H1 (cell line): Measurements from ENCODE around the gene NCLN. TPM values are rescaled to one million over a fixed set of nuclear protein-coding genes. Genes with fewer than 3 reads are reported as not detected.

Experiments
- CTCF ChIA-PET: fragments of 300-600 bp; sonication (Branson Sonifier 250); formaldehyde crosslinking; loops from one replicate; lab custom pipeline; 2021; ENCODE audit not compliant: partially characterized antibody; lab: Charles Lee
- POLR2A ChIA-PET: fragments of 300-600 bp; sonication (Branson Sonifier 250); formaldehyde crosslinking; loops from one replicate; lab custom pipeline; 2021; ENCODE audit warnings: inconsistent platforms; ENCODE audit not compliant: partially characterized antibody; lab: Charles Lee
- DNase-seq, 2 experiments: peaks; one replicate each; pipeline versions ENCODE4 v3.0.0 to v3.0.0-alpha.2; 2010 to 2022; ENCODE audit warnings: low spot score in 2 of 2, low read depth in 1 of 2, mixed read lengths in 1 of 2
- FAIRE-seq: peaks from 2 replicates; lab custom pipeline; 2011; peaks lifted over from hg19 to GRCh38; lab: Jason Lieb, UNC
- H2AFZ ChIP-seq: 2 replicates; pipeline ENCODE4 v1.8.1; 2012; ENCODE audit warnings: low read length, inconsistent platforms
- H2AK5ac ChIP-seq: 2 replicates; pipeline ENCODE4 v1.6.1; 2013; ENCODE audit warnings: low read depth, low read length
- H2BK120ac ChIP-seq: replicated peaks from 2 replicates; pipeline ENCODE3; 2013; ENCODE audit warnings: low read depth, low read length, inconsistent platforms
- H2BK12ac ChIP-seq: 2 replicates; pipeline ENCODE4 v1.6.1; 2013; ENCODE audit warnings: low read depth, low read length
- H2BK15ac ChIP-seq: 2 replicates; pipeline ENCODE4 v1.6.1; 2013; ENCODE audit warnings: low read length
- H2BK20ac ChIP-seq: 2 replicates; pipeline ENCODE4 v1.6.1; 2013; ENCODE audit warnings: low read length
- H2BK5ac ChIP-seq: 2 replicates; pipeline ENCODE4 v1.6.1; 2013; ENCODE audit warnings: low read depth, low read length
- H3K14ac ChIP-seq: 2 replicates; pipeline ENCODE4 v1.6.1; 2013; ENCODE audit warnings: inconsistent platforms; ENCODE audit not compliant: insufficient read length
- H3K18ac ChIP-seq: 2 replicates; pipeline ENCODE4 v1.6.1; 2013; ENCODE audit warnings: low read length; ENCODE audit errors: extremely low read depth
- H3K23ac ChIP-seq: 2 replicates; pipeline ENCODE4 v1.6.1; 2013; ENCODE audit warnings: inconsistent platforms; ENCODE audit not compliant: insufficient read length
- H3K23me2 ChIP-seq: 2 replicates; pipeline ENCODE4 v1.6.1; 2013; ENCODE audit warnings: low read depth, low read length
- H3K27ac ChIP-seq: 2 replicates; pipeline ENCODE4 v1.6.1; 2011; ENCODE audit warnings: low read depth, low read length, inconsistent platforms
- H3K27me3 ChIP-seq, 4 experiments: replicated peaks in 1 of 4; 1 replicate in 1 of 4; 2 replicates in 3 of 4; pipeline versions ENCODE4 v1.6.1 to v1.8.1; 2011 to 2013; ENCODE audit warnings: low read length in 3 of 4, mild to moderate bottlenecking in 3 of 4, inconsistent platforms in 2 of 4, mixed read lengths in 2 of 4, moderate library complexity in 1 of 4; ENCODE audit not compliant: control insufficient read depth in 3 of 4, insufficient read depth in 3 of 4; ENCODE audit errors: extremely low read depth in 1 of 4
- H3K36me3 ChIP-seq, 4 experiments: 2 replicates each; pipeline versions ENCODE4 v1.6.1 to v1.8.1; 2011 to 2013; ENCODE audit warnings: mild to moderate bottlenecking in 4 of 4, low read length in 3 of 4, moderate library complexity in 2 of 4, control low read depth in 1 of 4, inconsistent platforms in 1 of 4; ENCODE audit not compliant: insufficient read depth in 4 of 4, control insufficient read depth in 2 of 4
- H3K4ac ChIP-seq: replicated peaks from 2 replicates; pipeline ENCODE3; 2013; ENCODE audit warnings: low read length, low read depth, mixed read lengths, inconsistent platforms; ENCODE audit not compliant: insufficient read length
- H3K4me1 ChIP-seq, 4 experiments: replicated peaks in 1 of 4; 1 replicate in 1 of 4; 2 replicates in 3 of 4; pipeline versions ENCODE4 v1.6.1 to v1.8.1; 2011 to 2013; ENCODE audit warnings: low read length in 3 of 4, inconsistent platforms in 2 of 4, mixed read lengths in 1 of 4; ENCODE audit not compliant: insufficient read depth in 4 of 4, control insufficient read depth in 3 of 4
- H3K4me2 ChIP-seq, 2 experiments: 2 replicates each; pipeline versions ENCODE4 v1.6.1 to v1.8.1; 2011 to 2013; ENCODE audit warnings: low read depth in 2 of 2, low read length in 2 of 2, control low read depth in 1 of 2, inconsistent platforms in 1 of 2, mild to moderate bottlenecking in 1 of 2; ENCODE audit not compliant: insufficient read depth in 1 of 2
- H3K4me3 ChIP-seq, 4 experiments: fragments of 200-600, 300-600 bp in 1 of 4; sonication (generic), shearing (Covaris generic), sonication (Bioruptor Twin) in 1 of 4; 2 replicates each; pipeline versions ENCODE4 v1.5.1 to v1.8.1; 2011 to 2016; ENCODE audit warnings: low read length in 4 of 4, low read depth in 3 of 4, control low read depth in 2 of 4, inconsistent platforms in 2 of 4, mild to moderate bottlenecking in 2 of 4, mixed read lengths in 1 of 4, moderate library complexity in 1 of 4; ENCODE audit not compliant: insufficient read depth in 2 of 4; ENCODE audit errors: extremely low read depth in 1 of 4
- H3K56ac ChIP-seq: replicated peaks from 2 replicates; pipeline ENCODE3; 2013; ENCODE audit warnings: low read depth, mild to moderate bottlenecking, mixed read lengths, low read length, inconsistent platforms; ENCODE audit not compliant: insufficient read length
- H3K79me1 ChIP-seq: 2 replicates; pipeline ENCODE4 v1.6.1; 2013; ENCODE audit warnings: low read depth, low read length, control low read depth
- H3K79me2 ChIP-seq, 2 experiments: 2 replicates each; pipeline versions ENCODE4 v1.6.1 to v1.8.1; 2012 to 2013; ENCODE audit warnings: low read length in 2 of 2, mild to moderate bottlenecking in 2 of 2, inconsistent platforms in 1 of 2; ENCODE audit not compliant: insufficient read depth in 2 of 2, control insufficient read depth in 1 of 2
- H3K9ac ChIP-seq, 4 experiments: replicated peaks in 1 of 4; 1 replicate in 1 of 4; 2 replicates in 3 of 4; pipeline versions ENCODE4 v1.6.1 to v1.8.1; 2011 to 2013; ENCODE audit warnings: low read depth in 3 of 4, low read length in 3 of 4, control low read depth in 2 of 4, mild to moderate bottlenecking in 2 of 4, moderate library complexity in 2 of 4, inconsistent platforms in 1 of 4; ENCODE audit errors: extremely low read depth in 1 of 4
- H3K9me3 ChIP-seq, 2 experiments: 2 replicates each; pipeline versions ENCODE4 v1.6.1 to v1.8.1; 2012 to 2013; ENCODE audit warnings: mild to moderate bottlenecking in 2 of 2, moderate library complexity in 2 of 2, control low read depth in 1 of 2, inconsistent platforms in 1 of 2, low read depth in 1 of 2, low read length in 1 of 2, mixed read lengths in 1 of 2; ENCODE audit not compliant: insufficient read depth in 2 of 2
- H4K20me1 ChIP-seq, 2 experiments: replicated peaks in 1 of 2; 2 replicates each; pipeline versions ENCODE3 to v1.8.1; 2011 to 2013; ENCODE audit warnings: inconsistent platforms in 2 of 2, low read length in 2 of 2, mild to moderate bottlenecking in 1 of 2; ENCODE audit not compliant: insufficient read depth in 2 of 2, control insufficient read depth in 1 of 2
- H4K5ac ChIP-seq: 2 replicates; pipeline ENCODE4 v1.6.1; 2013; ENCODE audit warnings: low read length, low read depth, mixed read lengths, inconsistent platforms; ENCODE audit not compliant: insufficient read length
- H4K8ac ChIP-seq: 2 replicates; pipeline ENCODE4 v1.8.0; 2013; ENCODE audit warnings: mild to moderate bottlenecking, moderate library complexity, low read length, inconsistent platforms; ENCODE audit not compliant: insufficient read depth; ENCODE audit errors: extremely low read depth
- H4K91ac ChIP-seq: replicated peaks from 2 replicates; pipeline ENCODE3; 2013; ENCODE audit warnings: low read length, mixed read lengths, inconsistent platforms; ENCODE audit not compliant: insufficient read length
- EGR1 ChIP-seq: IDR thresholded peaks from 2 replicates; pipeline ENCODE4 v1.6.1; 2011; ENCODE audit warnings: low read depth, low read length, borderline replicate concordance
- HDAC2 ChIP-seq, 2 experiments: fragments of 300-600 bp in 1 of 2; sonication (generic) in 1 of 2; IDR thresholded peaks; 2 replicates each; pipeline ENCODE4 v1.6.1; 2011 to 2012; ENCODE audit warnings: low read depth in 2 of 2, low read length in 2 of 2, mild to moderate bottlenecking in 2 of 2, moderate library complexity in 2 of 2, borderline replicate concordance in 1 of 2, inconsistent platforms in 1 of 2
- YY1 ChIP-seq: IDR thresholded peaks from 2 replicates; pipeline ENCODE4 v1.6.1; 2011; ENCODE audit warnings: low read depth, mild to moderate bottlenecking, low read length
- WGBS, 2 experiments: shearing (Covaris generic) in 1 of 2; methylation state at CpG; one replicate each; pipeline versions ENCODE4 v1.1.6 to v1.1.7; 2013 to 2015; ENCODE audit warnings: low lambda C conversion rate in 2 of 2, mixed read lengths in 2 of 2, inconsistent platforms in 1 of 2, low coverage in 1 of 2, missing lambda C conversion rate in 1 of 2; ENCODE audit not compliant: insufficient replicate concordance in 2 of 2, insufficient coverage in 1 of 2, insufficient read length in 1 of 2; ENCODE audit errors: extremely low coverage in 1 of 2, missing lambda C conversion rate in 1 of 2; 5-methylcytosine and 5-hydroxymethylcytosine counted together
- polyA plus RNA-seq, 7 experiments: library from polyadenylated mRNA; depleted of rRNA in 3 of 7; stranded (reverse) in 5 of 7; unstranded in 2 of 7; fragments of >200 nt in 5 of 7; fragments of 200-250 nt in 2 of 7; gene quantifications; 1 replicate in 5 of 7; 2 replicates in 1 of 7; 4 replicates in 1 of 7; pipeline versions ENCODE4 v1.2.1 to v1.2.3, GENCODE V29; 2011 to 2013; ENCODE audit warnings: missing spikeins in 2 of 7, mixed read lengths in 2 of 7
- total RNA-seq: library from RNA; stranded (reverse); fragmentation: NEBNext Ultra II Directional; extraction: Animal tissue kit (Norgen Biotek cat#: 25700); gene quantifications from 2 replicates; pipeline ENCODE4 v1.2.1, GENCODE V29; 2021
- TF ChIP-seq, protein P1 (sequence below), 3 experiments: IDR thresholded peaks; 1 replicate in 2 of 3; 2 replicates in 1 of 3; pipeline versions ENCODE4 v1.5.1 to v1.6.1; 2011; ENCODE audit warnings: low read length in 3 of 3, mild to moderate bottlenecking in 3 of 3, inconsistent platforms in 2 of 3, low read depth in 1 of 3, moderate library complexity in 1 of 3; ENCODE audit not compliant: insufficient read depth in 1 of 3; ENCODE audit errors: control extremely low read depth in 1 of 3

Gene NCLN
- total and polyA plus RNA-seq, 2 of the 8 experiments (the other 6 are each of a cell fraction or from before 2014, with no cell fraction given), result 89.2 to 103 TPM

DNA sequence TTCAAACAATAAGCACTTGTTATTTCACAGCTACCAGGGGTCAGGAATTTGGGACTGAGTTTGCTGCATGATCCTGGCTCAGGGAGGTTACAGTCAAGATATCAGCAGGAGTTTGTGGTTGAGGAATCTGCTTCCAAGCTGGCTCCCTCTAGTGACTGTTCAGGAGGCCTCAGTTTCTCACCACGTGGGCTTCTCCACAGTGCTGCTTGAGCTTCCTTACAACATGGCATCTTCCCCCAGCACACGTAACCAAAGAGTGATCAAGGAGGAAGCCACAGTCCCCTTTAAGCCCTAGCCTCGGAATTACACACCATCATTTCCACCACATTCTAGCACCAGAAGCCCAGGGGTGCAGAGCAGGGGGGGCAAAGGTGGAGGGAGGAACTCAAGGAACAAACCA is 67.5 kb downstream of the NCLN start:
- Histone ChIP-seq H3K14ac (no peak overlapping the region), H3K27ac (no peak overlapping the region), H4K5ac (no peak overlapping the region), H3K4me2 (no peak overlapping the region), H2BK20ac (no peak overlapping the region), H3K36me3 (peaks cover 0 to 2% (median 0%) of the 10 kb centered on the region in 4 experiments; a peak in 2 of 8 replicates), H3K79me2 (no peaks in the 10 kb centered on the region), H4K8ac (no peak overlapping the region), H2BK120ac (no peak overlapping the region), H3K4me3 (no peak overlapping the region), H2BK15ac (no peak overlapping the region), H3K9me3 (peaks cover 3 to 8% of the 10 kb centered on the region in 2 experiments; a peak in 2 of 4 replicates), H3K4ac (no peak overlapping the region), H4K91ac (no peak overlapping the region), H2AK5ac (no peak overlapping the region), H3K27me3 (no peaks in the 10 kb centered on the region; a peak in 1 of 7 replicates), H2BK5ac (no peak overlapping the region), H2BK12ac (no peak overlapping the region), H2AFZ (no peak overlapping the region), H3K18ac (no peak overlapping the region), H3K79me1 (no peaks in the 10 kb centered on the region), H3K4me1 (peaks cover 0 to 3% (median 0%) of the 10 kb centered on the region in 4 experiments; a peak in 1 of 7 replicates), H3K56ac (no peak overlapping the region), H3K23me2 (peaks cover 9% of the 10 kb centered on the region; the same call in 1 of the 2 replicates), H3K23ac (no peak overlapping the region), H3K9ac (no peak overlapping the region), H4K20me1 (peaks cover 2 to 10% of the 10 kb centered on the region in 2 experiments)
- ChIA-PET CTCF (interaction anchor here (0.6 to 2.5 kb wide), 11 partner anchors 8 to 449 kb away, joined by 3 to 12 read pairs (median 3); no protein-coding TSS in a partner anchor), POLR2A (interaction anchor here (1.2 to 1.6 kb wide), 2 partner anchors 10 to 19 kb away, joined by 3 to 4 read pairs; no protein-coding TSS in a partner anchor)
- no peak for FAIRE-seq
- DNase-seq, result no peak
- TF ChIP-seq YY1, result peak; percentile 82
- TF ChIP-seq EGR1, result no peak
- no peak for TF ChIP-seq HDAC2 (IDR thresholded peaks at IDR 0.05; ENCODE audit: borderline replicate concordance in 1 of 2, low read depth in 2 of 2, low read length in 2 of 2)
- TF ChIP-seq, protein P1, sequence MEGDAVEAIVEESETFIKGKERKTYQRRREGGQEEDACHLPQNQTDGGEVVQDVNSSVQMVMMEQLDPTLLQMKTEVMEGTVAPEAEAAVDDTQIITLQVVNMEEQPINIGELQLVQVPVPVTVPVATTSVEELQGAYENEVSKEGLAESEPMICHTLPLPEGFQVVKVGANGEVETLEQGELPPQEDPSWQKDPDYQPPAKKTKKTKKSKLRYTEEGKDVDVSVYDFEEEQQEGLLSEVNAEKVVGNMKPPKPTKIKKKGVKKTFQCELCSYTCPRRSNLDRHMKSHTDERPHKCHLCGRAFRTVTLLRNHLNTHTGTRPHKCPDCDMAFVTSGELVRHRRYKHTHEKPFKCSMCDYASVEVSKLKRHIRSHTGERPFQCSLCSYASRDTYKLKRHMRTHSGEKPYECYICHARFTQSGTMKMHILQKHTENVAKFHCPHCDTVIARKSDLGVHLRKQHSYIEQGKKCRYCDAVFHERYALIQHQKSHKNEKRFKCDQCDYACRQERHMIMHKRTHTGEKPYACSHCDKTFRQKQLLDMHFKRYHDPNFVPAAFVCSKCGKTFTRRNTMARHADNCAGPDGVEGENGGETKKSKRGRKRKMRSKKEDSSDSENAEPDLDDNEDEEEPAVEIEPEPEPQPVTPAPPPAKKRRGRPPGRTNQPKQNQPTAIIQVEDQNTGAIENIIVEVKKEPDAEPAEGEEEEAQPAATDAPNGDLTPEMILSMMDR (IDR thresholded peaks at IDR 0.05; ENCODE audit: control extremely low read depth in 1 of 3, insufficient read depth in 1 of 3, low read depth in 1 of 3, low read length in 3 of 3), result peak in 2 of 3 experiments; percentile 27 to 37; a peak in 2 of 4 replicates
- WGBS, 2 experiments, result 75% methylated on average over 3 of the region's 3 CpGs; no CpG with 5 or more reads in 1 of the 2 experiments
